WTC11 (cell line): ENCODE results near the gene SLC10A7. TPM values are rescaled to one million over a fixed set of nuclear protein-coding genes. Genes with fewer than 3 reads are reported as not detected.

ENCODE experiments used
- ATAC-seq: fragments of 200-7000 bp; cut with Tn5 transposase; 2 replicates; pipeline ENCODE4 v1.10.0; 2021; ENCODE audit warnings: mild to moderate bottlenecking, moderate library complexity
- CTCF ChIA-PET: fragments of 300-600 bp; sonication (Branson Sonifier 250); formaldehyde crosslinking; loops from one replicate; lab custom pipeline; 2021; ENCODE audit warnings: antibody characterized with exemption; lab: Charles Lee
- POLR2A ChIA-PET: fragments of 350-600 bp; sonication (Branson Sonifier 250); formaldehyde crosslinking; loops from one replicate; lab custom pipeline; 2021; ENCODE audit warnings: antibody characterized with exemption; lab: Charles Lee
- DNase-seq: peaks from one replicate; pipeline ENCODE4 v3.0.0; 2021; ENCODE audit warnings: low spot score
- H3K27ac Mint-ChIP-seq: 2 replicates; pipeline ENCODE4 v1.8.0; 2021; ENCODE audit warnings: mixed read lengths
- H3K27me3 Mint-ChIP-seq: 2 replicates; pipeline ENCODE4 v1.8.0; 2021; ENCODE audit warnings: low read depth, mild to moderate bottlenecking, moderate library complexity, mixed read lengths
- H3K36me3 Mint-ChIP-seq: 2 replicates; pipeline ENCODE4 v1.8.0; 2021; ENCODE audit warnings: mixed read lengths
- H3K4me1 Mint-ChIP-seq: 2 replicates; pipeline ENCODE4 v1.8.0; 2022; ENCODE audit warnings: mixed read lengths
- H3K4me3 Mint-ChIP-seq: 2 replicates; pipeline ENCODE4 v1.8.0; 2021; ENCODE audit warnings: mild to moderate bottlenecking, moderate library complexity, mixed read lengths
- H3K9me3 Mint-ChIP-seq: 2 replicates; pipeline ENCODE4 v1.8.0; 2021; ENCODE audit warnings: mixed read lengths
- ATF1 ChIP-seq: sonication (generic); formaldehyde crosslinking; IDR thresholded peaks from 2 replicates; pipeline ENCODE4 v1.8.1; 2023; ENCODE audit warnings: mild to moderate bottlenecking, moderate library complexity, missing genetic modification reagents
- ATF3 ChIP-seq: sonication (generic); formaldehyde crosslinking; conservative IDR thresholded peaks from 2 replicates; pipeline ENCODE4 v1.8.1; 2022; ENCODE audit warnings: mild to moderate bottlenecking, missing genetic modification reagents
- CBFB ChIP-seq: sonication (generic); formaldehyde crosslinking; IDR thresholded peaks from 2 replicates; pipeline ENCODE4 v1.8.1; 2022; ENCODE audit warnings: mild to moderate bottlenecking, low read depth, missing genetic modification reagents
- CREB1 ChIP-seq: sonication (generic); formaldehyde crosslinking; IDR thresholded peaks from 2 replicates; pipeline ENCODE4 v1.8.0; 2023; ENCODE audit warnings: mild to moderate bottlenecking, missing genetic modification reagents
- E2F1 ChIP-seq: sonication (generic); formaldehyde crosslinking; IDR thresholded peaks from 2 replicates; pipeline ENCODE4 v1.8.0; 2022; ENCODE audit warnings: mild to moderate bottlenecking, missing genetic modification reagents
- ESRRA ChIP-seq: sonication (generic); formaldehyde crosslinking; IDR thresholded peaks from 2 replicates; pipeline ENCODE4 v1.8.1; 2022; ENCODE audit warnings: mild to moderate bottlenecking, missing genetic modification reagents, borderline replicate concordance
- HMGA2 ChIP-seq: fragments of 250-450 bp; sonication (Bioruptor Pico); IDR thresholded peaks from 2 replicates; pipeline ENCODE4 v1.4.0; 2021; ENCODE audit warnings: mild to moderate bottlenecking, moderate library complexity
- IRF1 ChIP-seq: sonication (generic); formaldehyde crosslinking; IDR thresholded peaks from 2 replicates; pipeline ENCODE4 v1.8.0; 2023; ENCODE audit warnings: missing genetic modification reagents
- IRF2 ChIP-seq: sonication (generic); formaldehyde crosslinking; IDR thresholded peaks from 2 replicates; pipeline ENCODE4 v1.8.0; 2022; ENCODE audit warnings: low read depth, missing genetic modification reagents, borderline replicate concordance
- JAZF1 ChIP-seq: fragments of 250-450 bp; sonication (Bioruptor Pico); IDR thresholded peaks from 2 replicates; pipeline ENCODE4 v1.9.0; 2021; ENCODE audit warnings: moderate library complexity, mild to moderate bottlenecking, inconsistent platforms
- MAX ChIP-seq: sonication (generic); formaldehyde crosslinking; IDR thresholded peaks from 2 replicates; pipeline ENCODE4 v1.8.0; 2022; ENCODE audit warnings: mild to moderate bottlenecking, missing genetic modification reagents
- NR3C1 ChIP-seq: sonication (generic); formaldehyde crosslinking; conservative IDR thresholded peaks from 2 replicates; pipeline ENCODE4 v1.8.1; 2023; ENCODE audit warnings: low read depth, mild to moderate bottlenecking, missing genetic modification reagents
- OVOL2 ChIP-seq: fragments of 250-450 bp; sonication (Bioruptor Pico); IDR thresholded peaks from 2 replicates; pipeline ENCODE4 v1.9.0; 2021; ENCODE audit warnings: mild to moderate bottlenecking, borderline replicate concordance
- SP1 ChIP-seq: sonication (generic); formaldehyde crosslinking; conservative IDR thresholded peaks from 2 replicates; pipeline ENCODE4 v1.8.1; 2022; ENCODE audit warnings: missing genetic modification reagents
- TEAD1 ChIP-seq: sonication (generic); formaldehyde crosslinking; IDR thresholded peaks from 2 replicates; pipeline ENCODE4 v1.8.0; 2022; ENCODE audit warnings: mild to moderate bottlenecking, missing genetic modification reagents
- ZBTB21 ChIP-seq: sonication (generic); formaldehyde crosslinking; IDR thresholded peaks from 2 replicates; pipeline ENCODE4 v1.8.1; 2023; ENCODE audit warnings: mild to moderate bottlenecking, missing genetic modification reagents, borderline replicate concordance
- ZNF138 ChIP-seq: sonication (generic); formaldehyde crosslinking; conservative IDR thresholded peaks from 2 replicates; pipeline ENCODE4 v1.8.1; 2022; ENCODE audit warnings: mild to moderate bottlenecking, moderate library complexity, missing genetic modification reagents
- ZNF263 ChIP-seq: sonication (generic); formaldehyde crosslinking; IDR thresholded peaks from 2 replicates; pipeline ENCODE4 v1.8.1; 2022; ENCODE audit warnings: low read depth, mild to moderate bottlenecking, moderate library complexity, missing genetic modification reagents
- ZNF317 ChIP-seq: sonication (generic); formaldehyde crosslinking; IDR thresholded peaks from 2 replicates; pipeline ENCODE4 v1.8.1; 2023; ENCODE audit warnings: low read depth, mild to moderate bottlenecking, moderate library complexity, missing genetic modification reagents, borderline replicate concordance
- ZNF425 ChIP-seq: fragments of 250-450 bp; sonication (Bioruptor Pico); conservative IDR thresholded peaks from 2 replicates; pipeline ENCODE4 v1.9.0; 2021; ENCODE audit warnings: mild to moderate bottlenecking
- total RNA-seq: library from RNA; stranded (reverse); gene quantifications from 3 replicates; pipeline ENCODE4 v1.2.3, GENCODE V29; 2021
- TF ChIP-seq, protein P1 (sequence below): sonication (generic); formaldehyde crosslinking; IDR thresholded peaks from 2 replicates; pipeline ENCODE4 v1.8.1; 2022; ENCODE audit warnings: low read depth, mild to moderate bottlenecking, moderate library complexity, missing genetic modification reagents, borderline replicate concordance
- TF ChIP-seq, protein P2 (sequence below): fragments of 250-450 bp; sonication (Bioruptor Pico); IDR thresholded peaks from 2 replicates; pipeline ENCODE4 v1.8.0; 2021; ENCODE audit warnings: mild to moderate bottlenecking
- TF ChIP-seq, protein P3 (sequence below): fragments of 250-450 bp; sonication (Bioruptor Pico); IDR thresholded peaks from 2 replicates; pipeline ENCODE4 v1.9.0; 2021; ENCODE audit warnings: mild to moderate bottlenecking
- TF ChIP-seq, protein P4 (sequence below): sonication (generic); formaldehyde crosslinking; IDR thresholded peaks from 2 replicates; pipeline ENCODE4 v1.8.1; 2023; ENCODE audit warnings: mild to moderate bottlenecking, moderate library complexity, missing genetic modification reagents

Gene SLC10A7
- total RNA-seq, 1 experiment from 2014 or later, result 5.0 TPM

- ChIA-PET CTCF (interaction anchor here (0.9 kb wide), 1 partner anchor 125 kb away, joined by 3 read pairs; no protein-coding TSS in a partner anchor), POLR2A (no interaction called here)
- no peaks in the 10 kb centered on the region for H3K9me3 Mint-ChIP-seq
- H3K36me3 Mint-ChIP-seq, result no peaks in the 10 kb centered on the region
- no peaks in the 10 kb centered on the region for H3K27me3 Mint-ChIP-seq
- TF ChIP-seq, protein P1, sequence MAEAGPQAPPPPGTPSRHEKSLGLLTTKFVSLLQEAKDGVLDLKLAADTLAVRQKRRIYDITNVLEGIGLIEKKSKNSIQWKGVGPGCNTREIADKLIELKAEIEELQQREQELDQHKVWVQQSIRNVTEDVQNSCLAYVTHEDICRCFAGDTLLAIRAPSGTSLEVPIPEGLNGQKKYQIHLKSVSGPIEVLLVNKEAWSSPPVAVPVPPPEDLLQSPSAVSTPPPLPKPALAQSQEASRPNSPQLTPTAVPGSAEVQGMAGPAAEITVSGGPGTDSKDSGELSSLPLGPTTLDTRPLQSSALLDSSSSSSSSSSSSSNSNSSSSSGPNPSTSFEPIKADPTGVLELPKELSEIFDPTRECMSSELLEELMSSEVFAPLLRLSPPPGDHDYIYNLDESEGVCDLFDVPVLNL (CRISPR knock-in tag), result no peak
- TF ChIP-seq, protein P2, sequence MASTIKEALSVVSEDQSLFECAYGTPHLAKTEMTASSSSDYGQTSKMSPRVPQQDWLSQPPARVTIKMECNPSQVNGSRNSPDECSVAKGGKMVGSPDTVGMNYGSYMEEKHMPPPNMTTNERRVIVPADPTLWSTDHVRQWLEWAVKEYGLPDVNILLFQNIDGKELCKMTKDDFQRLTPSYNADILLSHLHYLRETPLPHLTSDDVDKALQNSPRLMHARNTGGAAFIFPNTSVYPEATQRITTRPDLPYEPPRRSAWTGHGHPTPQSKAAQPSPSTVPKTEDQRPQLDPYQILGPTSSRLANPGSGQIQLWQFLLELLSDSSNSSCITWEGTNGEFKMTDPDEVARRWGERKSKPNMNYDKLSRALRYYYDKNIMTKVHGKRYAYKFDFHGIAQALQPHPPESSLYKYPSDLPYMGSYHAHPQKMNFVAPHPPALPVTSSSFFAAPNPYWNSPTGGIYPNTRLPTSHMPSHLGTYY (CRISPR knock-in tag), result no peak
- TF ChIP-seq IRF2 (no peak), ZNF317 (CRISPR knock-in tag) (no peak), OVOL2 (CRISPR knock-in tag) (no peak), MAX (CRISPR knock-in tag) (no peak), ATF1 (CRISPR knock-in tag) (no peak), IRF1 (CRISPR knock-in tag) (no peak)
- TF ChIP-seq, protein P3, sequence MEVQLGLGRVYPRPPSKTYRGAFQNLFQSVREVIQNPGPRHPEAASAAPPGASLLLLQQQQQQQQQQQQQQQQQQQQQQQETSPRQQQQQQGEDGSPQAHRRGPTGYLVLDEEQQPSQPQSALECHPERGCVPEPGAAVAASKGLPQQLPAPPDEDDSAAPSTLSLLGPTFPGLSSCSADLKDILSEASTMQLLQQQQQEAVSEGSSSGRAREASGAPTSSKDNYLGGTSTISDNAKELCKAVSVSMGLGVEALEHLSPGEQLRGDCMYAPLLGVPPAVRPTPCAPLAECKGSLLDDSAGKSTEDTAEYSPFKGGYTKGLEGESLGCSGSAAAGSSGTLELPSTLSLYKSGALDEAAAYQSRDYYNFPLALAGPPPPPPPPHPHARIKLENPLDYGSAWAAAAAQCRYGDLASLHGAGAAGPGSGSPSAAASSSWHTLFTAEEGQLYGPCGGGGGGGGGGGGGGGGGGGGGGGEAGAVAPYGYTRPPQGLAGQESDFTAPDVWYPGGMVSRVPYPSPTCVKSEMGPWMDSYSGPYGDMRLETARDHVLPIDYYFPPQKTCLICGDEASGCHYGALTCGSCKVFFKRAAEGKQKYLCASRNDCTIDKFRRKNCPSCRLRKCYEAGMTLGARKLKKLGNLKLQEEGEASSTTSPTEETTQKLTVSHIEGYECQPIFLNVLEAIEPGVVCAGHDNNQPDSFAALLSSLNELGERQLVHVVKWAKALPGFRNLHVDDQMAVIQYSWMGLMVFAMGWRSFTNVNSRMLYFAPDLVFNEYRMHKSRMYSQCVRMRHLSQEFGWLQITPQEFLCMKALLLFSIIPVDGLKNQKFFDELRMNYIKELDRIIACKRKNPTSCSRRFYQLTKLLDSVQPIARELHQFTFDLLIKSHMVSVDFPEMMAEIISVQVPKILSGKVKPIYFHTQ, result no peak
- H3K4me1 Mint-ChIP-seq, result no peaks in the 10 kb centered on the region
- ATAC-seq, result no peak
- no peak for DNase-seq
- no peak within 1 kb of the TSS for H3K27ac Mint-ChIP-seq
- H3K4me3 Mint-ChIP-seq, result no peak within 1 kb of the TSS
Observed at GRCh38 chr4:146214238-146214637, 307.5 kb downstream of the SLC10A7 start, which contains the start of gene REELD1. Gene REELD1, plus strand, starts transcription at chr4:146214538. Its CDS starts 2,415 bp downstream, at chr4:146216953.

DNA sequence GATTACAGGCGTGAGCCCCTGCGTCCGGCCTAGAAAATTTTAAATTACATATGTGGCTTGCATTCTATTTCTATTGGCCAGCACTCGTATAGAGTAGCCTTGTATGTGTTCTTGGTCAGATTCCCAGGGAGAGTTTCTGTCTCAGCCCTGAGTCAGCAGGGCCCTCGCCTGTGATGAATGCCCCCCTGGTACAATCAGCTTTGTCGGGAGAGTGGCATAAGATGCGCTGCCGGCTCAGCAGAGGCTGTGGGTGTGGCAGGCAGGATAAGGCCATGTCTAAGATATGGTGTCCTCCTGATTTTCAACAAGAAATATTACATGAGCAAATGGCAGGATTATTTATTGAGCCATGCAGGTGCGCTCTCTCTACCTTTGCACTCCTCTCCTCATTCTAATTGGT is 309.0 kb downstream of the SLC10A7 start:
- no peaks in the 10 kb centered on the region for H3K27me3 Mint-ChIP-seq
- CTCF ChIA-PET, result no interaction called here
- ATAC-seq, result no peak

DNA sequence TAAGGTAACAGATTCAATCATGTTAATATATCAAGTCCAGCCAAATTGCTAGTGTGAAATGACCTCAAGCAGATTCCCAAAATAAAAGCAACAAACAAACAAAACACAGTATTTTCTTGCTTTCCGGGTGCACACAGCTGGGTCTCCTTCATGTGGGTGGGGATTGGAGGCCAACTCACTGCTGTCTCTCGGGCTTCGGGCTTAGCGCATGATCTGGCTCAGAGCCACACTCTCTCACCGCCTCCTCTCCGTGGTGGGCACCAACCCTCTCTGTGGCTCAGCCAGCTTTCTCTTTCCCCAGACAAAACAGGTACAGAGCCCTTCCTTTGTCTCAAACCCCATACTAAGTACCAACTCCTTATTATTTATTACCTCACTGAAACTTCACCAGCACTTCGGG is 310.3 kb downstream of the SLC10A7 start:
- no peaks in the 10 kb centered on the region for H3K27me3 Mint-ChIP-seq
- no peak overlapping the region for H3K4me3 Mint-ChIP-seq
- ChIA-PET CTCF (no interaction called here), POLR2A (no interaction called here)
- H3K27ac Mint-ChIP-seq, result no peak overlapping the region
- no peaks in the 10 kb centered on the region for H3K9me3 Mint-ChIP-seq
- no peaks in the 10 kb centered on the region for H3K4me1 Mint-ChIP-seq
- H3K36me3 Mint-ChIP-seq, result no peaks in the 10 kb centered on the region
- DNase-seq (no peak), ATAC-seq (no peak)
- no peak for TF ChIP-seq HMGA2 (CRISPR knock-in tag)
- no peak for TF ChIP-seq TEAD1 (CRISPR knock-in tag)
- TF ChIP-seq NR3C1 (CRISPR knock-in tag), result no peak
- TF ChIP-seq, protein P4, sequence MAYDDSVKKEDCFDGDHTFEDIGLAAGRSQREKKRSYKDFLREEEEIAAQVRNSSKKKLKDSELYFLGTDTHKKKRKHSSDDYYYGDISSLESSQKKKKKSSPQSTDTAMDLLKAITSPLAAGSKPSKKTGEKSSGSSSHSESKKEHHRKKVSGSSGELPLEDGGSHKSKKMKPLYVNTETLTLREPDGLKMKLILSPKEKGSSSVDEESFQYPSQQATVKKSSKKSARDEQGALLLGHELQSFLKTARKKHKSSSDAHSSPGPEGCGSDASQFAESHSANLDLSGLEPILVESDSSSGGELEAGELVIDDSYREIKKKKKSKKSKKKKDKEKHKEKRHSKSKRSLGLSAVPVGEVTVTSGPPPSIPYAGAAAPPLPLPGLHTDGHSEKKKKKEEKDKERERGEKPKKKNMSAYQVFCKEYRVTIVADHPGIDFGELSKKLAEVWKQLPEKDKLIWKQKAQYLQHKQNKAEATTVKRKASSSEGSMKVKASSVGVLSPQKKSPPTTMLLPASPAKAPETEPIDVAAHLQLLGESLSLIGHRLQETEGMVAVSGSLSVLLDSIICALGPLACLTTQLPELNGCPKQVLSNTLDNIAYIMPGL (CRISPR knock-in tag), result no peak
- TF ChIP-seq ZNF263, result no peak
- no peak for TF ChIP-seq CREB1 (CRISPR knock-in tag)
- TF ChIP-seq E2F1 (CRISPR knock-in tag), result no peak
- no peak for TF ChIP-seq ZNF425 (CRISPR knock-in tag)

More for the DNA sequence above, 309.0 kb downstream of the SLC10A7 start:
- no peaks in the 10 kb centered on the region for H3K9me3 Mint-ChIP-seq
- H3K36me3 Mint-ChIP-seq, result no peaks in the 10 kb centered on the region
- no peak overlapping the region for H3K27ac Mint-ChIP-seq
- no peaks in the 10 kb centered on the region for H3K4me1 Mint-ChIP-seq
- no peak for TF ChIP-seq ATF3
- no peak for TF ChIP-seq JAZF1 (CRISPR knock-in tag)
- TF ChIP-seq ESRRA (CRISPR knock-in tag), result no peak
- no peak for TF ChIP-seq ZNF138 (CRISPR knock-in tag)
- no peak for TF ChIP-seq ZBTB21
- no peak for TF ChIP-seq CBFB (CRISPR knock-in tag)
- no peak for TF ChIP-seq SP1 (CRISPR knock-in tag)
- POLR2A ChIA-PET, result no interaction called here
- no peak for DNase-seq
- H3K4me3 Mint-ChIP-seq, result no peak overlapping the region
